Brain microvascular endothelial cell (primary cell): ENCODE results near the gene FGFBP2.

ENCODE experiments used
- DNase-seq: peaks from one replicate; pipeline ENCODE4 v3.0.0-alpha.2; 2020
- H3K27ac ChIP-seq: fragments of 250-450 bp; sonication (Bioruptor Pico); 2 replicates; pipeline ENCODE4 v1.5.1; 2020; ENCODE audit warnings: mild to moderate bottlenecking, moderate library complexity
- H3K27me3 ChIP-seq: fragments of 250-450 bp; sonication (Bioruptor Pico); replicated peaks from 2 replicates; pipeline ENCODE4 v1.5.1; 2020; ENCODE audit warnings: mild to moderate bottlenecking
- H3K36me3 ChIP-seq: fragments of 250-450 bp; sonication (Bioruptor Pico); replicated peaks from 2 replicates; pipeline ENCODE4 v1.5.1; 2020; ENCODE audit warnings: mild to moderate bottlenecking
- H3K4me3 ChIP-seq: 2 replicates; pipeline ENCODE4 v1.5.1; 2011; ENCODE audit warnings: low read depth, mild to moderate bottlenecking, control low read depth, low read length, moderate library complexity
- in situ Hi-C: cut with HindIII; loops from 2 replicates; pipeline ENCODE4 v1.10.0; 2017; ENCODE audit warnings: low sequenced_read_pairs, low pct_ligation_motif_present
- TF ChIP-seq, protein P1 (sequence below): IDR thresholded peaks from 2 replicates; pipeline ENCODE4 v1.5.1; 2011; ENCODE audit warnings: low read depth, mild to moderate bottlenecking, moderate library complexity, low read length, control low read depth, inconsistent platforms; ENCODE audit errors: missing control alignments

The FGFBP2 gene

DNA sequence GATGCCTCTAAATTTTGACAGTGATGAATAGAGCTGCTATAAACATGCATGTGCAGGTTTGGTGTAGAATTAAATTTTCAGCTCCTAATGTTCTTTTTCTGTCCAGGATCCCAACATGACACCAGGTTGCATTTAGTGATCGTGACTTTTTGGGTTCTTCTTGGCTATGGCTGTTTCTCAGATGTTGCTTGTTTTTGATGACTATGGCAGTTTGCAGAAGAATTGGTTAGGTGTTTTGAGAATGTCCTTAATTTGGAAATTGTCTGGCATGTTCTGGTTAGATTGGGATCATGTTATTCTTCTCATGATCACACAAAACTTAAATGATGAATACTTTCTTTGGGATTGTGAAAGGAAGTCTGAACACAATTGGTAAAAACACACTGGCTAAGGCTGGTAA is 20.7 kb downstream of the FGFBP2 start:
- in situ Hi-C loops: no loop called here
- Histone ChIP-seq H3K27me3 (no peaks in the 10 kb centered on the region), H3K27ac (no peak overlapping the region), H3K36me3 (no peaks in the 10 kb centered on the region), H3K4me3 (no peak overlapping the region)
- no peak for DNase-seq
- TF ChIP-seq, protein P1, sequence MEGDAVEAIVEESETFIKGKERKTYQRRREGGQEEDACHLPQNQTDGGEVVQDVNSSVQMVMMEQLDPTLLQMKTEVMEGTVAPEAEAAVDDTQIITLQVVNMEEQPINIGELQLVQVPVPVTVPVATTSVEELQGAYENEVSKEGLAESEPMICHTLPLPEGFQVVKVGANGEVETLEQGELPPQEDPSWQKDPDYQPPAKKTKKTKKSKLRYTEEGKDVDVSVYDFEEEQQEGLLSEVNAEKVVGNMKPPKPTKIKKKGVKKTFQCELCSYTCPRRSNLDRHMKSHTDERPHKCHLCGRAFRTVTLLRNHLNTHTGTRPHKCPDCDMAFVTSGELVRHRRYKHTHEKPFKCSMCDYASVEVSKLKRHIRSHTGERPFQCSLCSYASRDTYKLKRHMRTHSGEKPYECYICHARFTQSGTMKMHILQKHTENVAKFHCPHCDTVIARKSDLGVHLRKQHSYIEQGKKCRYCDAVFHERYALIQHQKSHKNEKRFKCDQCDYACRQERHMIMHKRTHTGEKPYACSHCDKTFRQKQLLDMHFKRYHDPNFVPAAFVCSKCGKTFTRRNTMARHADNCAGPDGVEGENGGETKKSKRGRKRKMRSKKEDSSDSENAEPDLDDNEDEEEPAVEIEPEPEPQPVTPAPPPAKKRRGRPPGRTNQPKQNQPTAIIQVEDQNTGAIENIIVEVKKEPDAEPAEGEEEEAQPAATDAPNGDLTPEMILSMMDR: no peak

DNA sequence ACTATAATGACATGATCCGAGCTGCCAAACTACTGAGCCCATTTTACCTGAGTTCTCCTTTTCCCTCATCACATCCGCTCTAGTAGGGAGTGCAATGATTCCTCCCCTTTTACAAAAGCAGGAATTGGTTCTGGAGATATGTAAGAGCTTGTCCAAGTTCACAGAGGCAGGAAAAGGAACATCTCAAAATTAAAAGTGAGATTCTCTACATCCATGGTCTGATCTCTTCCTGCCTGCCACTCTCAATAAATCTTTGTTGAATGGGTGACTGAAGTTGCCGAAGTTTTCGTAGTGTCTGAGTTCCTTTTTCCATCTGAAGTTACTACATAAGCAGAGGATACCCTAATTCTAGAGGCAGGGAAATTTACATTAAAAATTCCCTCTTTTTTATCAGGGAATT is 24.3 kb downstream of the FGFBP2 start, which contains the start of gene FGFBP1:
Gene FGFBP1 (minus strand): TSS at position 101 of the 400 bp plus-strand sequence. CDS start 2,108 bp downstream, outside the sequence.
- Histone ChIP-seq H3K36me3 (no peaks in the 10 kb centered on the region), H3K27me3 (no peaks in the 10 kb centered on the region), H3K4me3 (no peak within 1 kb of the TSS), H3K27ac (no peak within 1 kb of the TSS)
- no peak for DNase-seq
- TF ChIP-seq, protein P1: no peak
- in situ Hi-C loops: no loop called here

DNA sequence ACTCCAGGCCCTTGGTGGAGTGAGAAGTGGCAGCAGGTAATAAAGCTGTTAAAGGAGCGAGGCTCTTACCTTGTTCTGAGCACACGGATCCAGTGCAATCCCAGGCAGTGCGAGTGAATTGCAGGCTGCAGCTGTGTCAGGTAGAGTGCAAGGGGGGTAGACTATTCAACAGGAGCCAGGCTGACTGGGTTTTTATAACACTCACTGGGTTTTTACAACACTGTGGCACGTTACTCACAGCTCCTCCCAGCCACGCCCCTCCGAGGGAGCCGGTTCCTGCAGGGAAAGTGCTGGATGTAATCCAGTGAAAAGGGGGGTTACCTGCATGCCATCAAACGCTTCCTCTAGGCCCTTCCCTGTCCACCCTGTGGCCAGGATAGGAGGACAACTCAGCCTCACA is 24.8 kb downstream of the FGFBP2 start:
- no peak overlapping the region for H3K4me3 ChIP-seq
- H3K27me3 ChIP-seq: no peaks in the 10 kb centered on the region
- TF ChIP-seq, protein P1: no peak
- no peak overlapping the region for H3K27ac ChIP-seq
- in situ Hi-C loops: no loop called here
- DNase-seq: no peak
- no peaks in the 10 kb centered on the region for H3K36me3 ChIP-seq

DNA sequence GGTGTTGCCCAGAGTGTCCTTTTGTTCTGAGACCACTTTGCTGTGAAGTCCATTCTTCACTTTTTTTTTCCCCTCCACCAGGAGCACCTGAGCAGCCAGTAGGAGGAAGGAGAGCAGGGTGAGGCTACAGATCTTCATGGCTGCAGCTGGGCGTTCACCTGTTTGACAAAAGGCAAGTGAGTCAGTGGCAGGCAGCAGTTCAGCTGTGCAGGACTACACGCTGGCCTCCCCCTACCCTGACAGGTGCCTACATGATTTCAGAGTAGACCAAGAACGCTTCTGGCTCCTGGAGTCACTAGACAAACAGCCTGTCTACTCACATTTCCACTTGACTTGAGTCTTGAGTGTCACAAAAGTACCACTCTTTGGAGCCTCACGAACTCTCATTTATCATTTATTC is 26.5 kb downstream of the FGFBP2 start:
- in situ Hi-C loops: no loop called here
- TF ChIP-seq, protein P1: no peak
- DNase-seq: no peak
- H3K4me3 ChIP-seq: no peak overlapping the region
- no peaks in the 10 kb centered on the region for H3K27me3 ChIP-seq
- no peaks in the 10 kb centered on the region for H3K36me3 ChIP-seq
- H3K27ac ChIP-seq: no peak overlapping the region

DNA sequence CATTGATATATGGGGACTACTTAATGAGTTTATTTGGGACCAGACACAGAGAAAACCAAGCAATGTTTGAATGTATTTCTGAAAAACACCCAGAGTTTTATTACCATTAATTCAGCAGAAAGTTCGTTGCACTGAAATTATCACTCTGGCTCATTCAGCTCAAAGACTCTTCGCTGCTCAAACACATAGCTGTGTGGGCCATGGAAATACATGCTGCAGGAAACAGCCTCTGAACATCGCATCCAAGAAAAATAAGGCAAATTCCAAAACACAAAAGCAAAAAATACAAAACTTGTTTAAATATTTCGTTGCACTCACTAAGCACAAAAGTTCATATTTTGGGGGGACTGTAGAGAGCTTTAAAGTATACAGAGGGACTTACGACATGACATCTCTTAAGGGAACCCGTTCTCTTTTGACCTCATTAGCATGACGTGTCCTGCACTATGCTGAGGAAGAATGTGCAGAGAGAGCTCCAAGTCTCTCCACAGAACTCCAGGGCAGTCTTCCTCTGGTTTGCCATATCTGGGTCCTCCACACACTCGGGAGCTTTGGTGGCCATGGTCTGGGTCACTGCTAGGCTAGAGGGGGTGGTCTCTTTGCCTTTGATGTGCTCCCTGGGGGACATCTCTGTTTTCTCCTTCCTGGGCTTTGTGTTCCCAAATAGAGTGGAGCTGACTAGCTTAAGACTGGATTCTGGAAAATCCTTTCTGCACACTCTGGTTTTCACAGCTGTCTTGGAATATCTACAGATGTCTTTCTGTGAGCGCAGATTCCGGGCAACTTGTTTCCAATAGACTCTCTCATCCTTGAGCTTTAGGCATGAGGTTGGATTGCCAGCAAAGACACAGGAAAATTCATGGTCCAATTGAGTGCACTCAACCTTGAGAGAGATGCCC is 27.2 kb downstream of the FGFBP2 start:
- peak; percentile 24 for DNase-seq
- Histone ChIP-seq H3K36me3 (no peaks in the 10 kb centered on the region), H3K27me3 (no peaks in the 10 kb centered on the region), H3K4me3 (no peak overlapping the region), H3K27ac (no peak overlapping the region)
- in situ Hi-C loops: no loop called here
- TF ChIP-seq, protein P1: no peak
